Prostate gland (tissue), 2 donors: Measurements from ENCODE around the gene JAK1. TPM values are rescaled to one million over a fixed set of nuclear protein-coding genes. Genes with fewer than 3 reads are reported as not detected.

ENCODE experiments used
- DNase-seq: peaks from one replicate; pipeline ENCODE4 v3.0.0-alpha.2; 2019; ENCODE audit warnings: low spot score
- H3K27ac ChIP-seq, 2 donors: fragments of 200-600 bp; sonication (generic); 2 replicates each; pipeline ENCODE4 v1.5.1; 2017 to 2019
- H3K27me3 ChIP-seq: fragments of 200-600 bp; sonication (generic); replicated peaks from 2 replicates; pipeline ENCODE4 v1.5.1; 2019; ENCODE audit not compliant: insufficient read depth
- H3K36me3 ChIP-seq, 2 donors: fragments of 200-600 bp; sonication (generic); 1 replicate in 1 of 2; 2 replicates in 1 of 2; pipeline versions ENCODE4 v1.5.1 to v1.8.1; 2017 to 2019
- H3K4me1 ChIP-seq: fragments of 200-600 bp; sonication (generic); replicated peaks from 2 replicates; pipeline ENCODE4 v1.5.1; 2019
- H3K4me3 ChIP-seq, 2 donors: fragments of 200-600 bp; sonication (generic); 2 replicates each; pipeline ENCODE4 v1.5.1; 2017 to 2019
- H3K9me3 ChIP-seq: fragments of 200-600 bp; sonication (generic); 2 replicates; pipeline ENCODE4 v1.5.1; 2017
- CTCF ChIP-seq, 4 experiments: fragments of 200-600 bp in 2 of 4; fragments of 450-650 bp in 2 of 4; sonication (generic) in 2 of 4; IDR thresholded peaks; 1 replicate in 3 of 4; 2 replicates in 1 of 4; pipeline ENCODE4 v1.5.1; 2016 to 2019; ENCODE audit warnings: antibody characterized with exemption in 4 of 4, mild to moderate bottlenecking in 2 of 4, moderate library complexity in 2 of 4
- POLR2A ChIP-seq: fragments of 450-650 bp; IDR thresholded peaks from one replicate; pipeline ENCODE4 v1.6.1; 2016; ENCODE audit warnings: antibody characterized with exemption, mild to moderate bottlenecking
- POLR2AphosphoS5 ChIP-seq: sonication (generic); formaldehyde crosslinking; IDR thresholded peaks from one replicate; pipeline ENCODE4 v1.6.1; 2017; ENCODE audit warnings: antibody characterized with exemption
- WGBS: methylation state at CpG from one replicate; pipeline ENCODE4 v1.1.5; 2018; 5-methylcytosine and 5-hydroxymethylcytosine counted together
- intact Hi-C: fragments of 100-400 bp; cut with DNase I; formaldehyde crosslinking; loops from one replicate; pipeline ENCODE4 v1.14.2; 2022
- total RNA-seq, 2 donors: library from RNA; depleted of rRNA; stranded (reverse); fragments of >200 nt; gene quantifications; one replicate each; pipeline ENCODE4 v1.1.0, GENCODE V29; 2016

The JAK1 gene
- total RNA-seq, 2 donors from 2014 or later = 66.3 to 115 TPM

DNA sequence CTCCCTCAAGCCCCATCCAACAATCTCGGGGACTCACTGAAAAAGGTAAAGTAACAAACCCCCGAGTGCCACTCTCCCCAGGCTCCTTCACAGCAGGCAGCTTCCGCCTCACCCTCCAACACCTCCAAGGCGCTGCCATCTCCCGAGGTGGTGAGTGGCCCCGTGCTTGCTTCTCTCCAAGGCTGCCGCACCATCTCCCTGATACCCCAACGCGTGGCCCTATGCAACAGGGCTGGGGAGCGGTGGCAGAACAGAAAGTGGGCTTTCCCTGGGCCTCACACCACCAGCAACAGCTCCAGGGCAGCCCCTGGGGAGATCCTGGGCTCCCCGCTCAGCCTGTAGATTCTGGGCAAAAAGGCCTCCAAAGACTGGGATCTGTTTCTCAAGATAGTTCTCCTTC, 116.4 kb downstream of the JAK1 start:
- WGBS = 97% methylated on average over 11 of the region's 11 CpGs
- DNase-seq = no peak
- TF ChIP-seq POLR2AphosphoS5 (no peak), CTCF (IDR thresholded peaks at IDR 0.05) (no peak), POLR2A (no peak)

GRCh38 chr1:64848803-64849202, 117.5 kb downstream of the JAK1 start:
- TF ChIP-seq CTCF (IDR thresholded peaks at IDR 0.05) = no peak
- no peak for TF ChIP-seq POLR2AphosphoS5
- TF ChIP-seq POLR2A = no peak
- Histone ChIP-seq H3K4me3 (no peak overlapping the region), H3K9me3 (no peaks in the 10 kb centered on the region), H3K36me3 (no peaks in the 10 kb centered on the region), H3K27ac (no peak overlapping the region), H3K4me1 (no peaks in the 10 kb centered on the region), H3K27me3 (no peaks in the 10 kb centered on the region)
- intact Hi-C loops = no loop called here
- WGBS = 74% methylated on average over 4 of the region's 4 CpGs
- no peak for DNase-seq

More for the DNA sequence above, 116.4 kb downstream of the JAK1 start:
- no peaks in the 10 kb centered on the region for H3K36me3 ChIP-seq
- no peaks in the 10 kb centered on the region for H3K9me3 ChIP-seq
- H3K4me3 ChIP-seq = no peak overlapping the region
- H3K27me3 ChIP-seq = no peaks in the 10 kb centered on the region
- intact Hi-C loops = no loop called here
- H3K4me1 ChIP-seq = no peaks in the 10 kb centered on the region
- no peak overlapping the region for H3K27ac ChIP-seq

GRCh38 chr1:64848136-64848535, 118.2 kb downstream of the JAK1 start:
- TF ChIP-seq POLR2A (no peak), POLR2AphosphoS5 (no peak), CTCF (IDR thresholded peaks at IDR 0.05) (no peak)

GRCh38 chr1:64847666-64848065, 118.7 kb downstream of the JAK1 start:
- H3K4me1 ChIP-seq = no peaks in the 10 kb centered on the region
- no peak overlapping the region for H3K27ac ChIP-seq
- TF ChIP-seq POLR2AphosphoS5 (no peak), POLR2A (no peak), CTCF (IDR thresholded peaks at IDR 0.05) (no peak)
- no peak for DNase-seq
- WGBS = 93% methylated on average over 4 of the region's 4 CpGs
- intact Hi-C loops = no loop called here
- no peaks in the 10 kb centered on the region for H3K27me3 ChIP-seq
- H3K9me3 ChIP-seq = no peaks in the 10 kb centered on the region
- no peak overlapping the region for H3K4me3 ChIP-seq
- H3K36me3 ChIP-seq = no peaks in the 10 kb centered on the region

More at GRCh38 chr1:64848136-64848535, 118.2 kb downstream of the JAK1 start:
- H3K27ac ChIP-seq = no peak overlapping the region
- DNase-seq = no peak
- no peaks in the 10 kb centered on the region for H3K36me3 ChIP-seq
- 97% methylated on average over 3 of the region's 3 CpGs for WGBS
- no peaks in the 10 kb centered on the region for H3K9me3 ChIP-seq
- no peaks in the 10 kb centered on the region for H3K4me1 ChIP-seq
- H3K27me3 ChIP-seq = no peaks in the 10 kb centered on the region
- intact Hi-C loops = no loop called here
- no peak overlapping the region for H3K4me3 ChIP-seq

GRCh38 chr1:64846573-64847430, 119.5 kb downstream of the JAK1 start:
- TF ChIP-seq POLR2A = no peak
- no peak for TF ChIP-seq CTCF (IDR thresholded peaks at IDR 0.05)
- TF ChIP-seq POLR2AphosphoS5 = no peak
- Histone ChIP-seq H3K27me3 (no peaks in the 10 kb centered on the region), H3K27ac (no peak overlapping the region), H3K4me3 (no peak overlapping the region), H3K4me1 (no peaks in the 10 kb centered on the region), H3K36me3 (no peaks in the 10 kb centered on the region), H3K9me3 (no peaks in the 10 kb centered on the region)
- intact Hi-C loops = no loop called here
- 87% methylated on average over 10 of the region's 10 CpGs for WGBS
- no peak for DNase-seq
